ENCODE results near the gene RSU1.
"Not testable (repeated sequence)": the region's sequence is repeated elsewhere in the genome, so short reads cannot be mapped to it uniquely, and the experiment has no call there.

The RSU1 gene

DNA sequence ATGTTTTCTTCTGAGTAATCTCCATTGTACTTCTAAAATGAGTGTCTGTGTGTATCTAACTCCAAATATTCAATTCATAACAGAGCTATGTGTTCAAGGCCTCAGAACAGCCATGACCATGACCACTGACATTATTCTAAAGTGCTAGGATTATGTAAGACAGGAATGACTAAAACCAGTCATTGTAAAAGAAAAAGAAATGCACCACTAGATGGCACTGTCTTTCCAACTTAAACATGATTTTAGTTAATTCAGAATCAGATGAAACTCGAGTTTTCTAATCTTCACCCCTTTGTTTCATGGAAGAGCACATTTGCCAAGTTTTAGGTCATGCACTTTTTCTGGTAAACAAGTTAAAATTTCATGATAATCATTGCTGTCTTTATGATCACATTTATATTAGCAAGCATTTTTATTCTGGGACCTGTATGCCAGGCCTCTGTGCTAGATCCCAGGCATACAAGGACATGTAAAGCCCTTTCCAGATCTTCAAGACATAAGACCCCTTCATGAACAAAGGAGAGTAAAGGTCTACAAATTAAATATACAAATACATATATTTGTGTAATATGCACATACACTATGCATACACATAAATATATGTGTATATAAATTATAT, 26.1 kb upstream of the RSU1 start:
- no peaks in the 10 kb centered on the region for H3K9me3 Mint-ChIP-seq (ENCODE audit: low read depth)
- no peak overlapping the region for H3K27ac Mint-ChIP-seq
- peaks cover 3% of the 10 kb centered on the region for H3K4me1 Mint-ChIP-seq (ENCODE audit: low read depth)
- peaks cover 3% of the 10 kb centered on the region for H3K36me3 Mint-ChIP-seq
- no peak overlapping the region for H3K4me3 Mint-ChIP-seq
- H3K27me3 Mint-ChIP-seq = no peaks in the 10 kb centered on the region

- H3K27ac Mint-ChIP-seq = no peak overlapping the region
- no peaks in the 10 kb centered on the region for H3K9me3 Mint-ChIP-seq (ENCODE audit: low read depth)
- peak overlapping the region; percentile 73 for H3K4me3 Mint-ChIP-seq
- no peaks in the 10 kb centered on the region for H3K27me3 Mint-ChIP-seq
- H3K4me1 Mint-ChIP-seq (ENCODE audit: low read depth) = peaks cover 15% of the 10 kb centered on the region
- H3K36me3 Mint-ChIP-seq = peaks cover 3% of the 10 kb centered on the region
Measured at GRCh38 chr10:16835228-16835627, 18.0 kb upstream of the RSU1 start.

DNA sequence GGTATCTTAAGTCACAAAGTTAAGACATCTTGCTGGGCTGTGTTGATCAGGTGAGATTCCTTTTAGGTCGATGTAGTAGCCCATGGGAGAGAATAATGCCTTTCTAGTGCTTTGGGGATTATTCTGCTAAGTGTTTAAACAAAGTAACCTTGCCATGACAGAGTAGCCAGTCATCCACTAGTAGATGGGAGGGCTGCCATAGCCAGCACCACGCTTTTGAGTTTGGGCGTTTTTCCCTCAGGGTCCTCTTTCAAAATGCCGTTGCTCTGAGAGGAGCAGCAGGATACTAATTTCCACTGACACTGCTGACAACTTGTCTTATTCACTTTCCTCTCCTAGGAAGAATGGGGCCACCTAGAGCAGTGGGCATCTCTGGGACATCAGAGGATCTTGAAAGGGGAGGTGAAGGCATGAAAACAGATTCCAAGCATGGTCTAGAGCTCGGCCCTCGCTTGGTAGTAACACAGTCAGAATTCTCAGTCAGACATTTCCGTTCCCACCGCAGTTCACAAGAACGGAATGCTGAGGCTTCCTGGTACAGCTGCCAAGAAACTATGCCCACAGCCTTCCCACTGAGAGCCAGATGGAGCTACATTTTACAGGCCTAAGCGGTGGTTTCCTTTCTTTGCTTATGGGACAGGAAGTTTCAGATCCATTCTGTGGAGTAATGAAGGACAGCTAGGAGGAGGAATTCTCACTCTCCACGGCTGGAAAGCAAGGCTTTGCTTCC, 15.3 kb upstream of the RSU1 start:
- no peak overlapping the region for H3K27ac Mint-ChIP-seq
- H3K36me3 Mint-ChIP-seq = peaks cover 3% of the 10 kb centered on the region
- H3K27me3 Mint-ChIP-seq = no peaks in the 10 kb centered on the region
- H3K9me3 Mint-ChIP-seq (ENCODE audit: low read depth) = no peaks in the 10 kb centered on the region
- peaks cover 22% of the 10 kb centered on the region for H3K4me1 Mint-ChIP-seq (ENCODE audit: low read depth)
- H3K4me3 Mint-ChIP-seq = no peak overlapping the region

GRCh38 chr10:16828701-16829175, 11.5 kb upstream of the RSU1 start:
- H3K4me3 Mint-ChIP-seq = no peak overlapping the region
- H3K9me3 Mint-ChIP-seq (ENCODE audit: low read depth) = no peaks in the 10 kb centered on the region
- H3K27me3 Mint-ChIP-seq = no peaks in the 10 kb centered on the region
- H3K27ac Mint-ChIP-seq = no peak overlapping the region
- peaks cover 9% of the 10 kb centered on the region for H3K4me1 Mint-ChIP-seq (ENCODE audit: low read depth)
- peaks cover 3% of the 10 kb centered on the region for H3K36me3 Mint-ChIP-seq

DNA sequence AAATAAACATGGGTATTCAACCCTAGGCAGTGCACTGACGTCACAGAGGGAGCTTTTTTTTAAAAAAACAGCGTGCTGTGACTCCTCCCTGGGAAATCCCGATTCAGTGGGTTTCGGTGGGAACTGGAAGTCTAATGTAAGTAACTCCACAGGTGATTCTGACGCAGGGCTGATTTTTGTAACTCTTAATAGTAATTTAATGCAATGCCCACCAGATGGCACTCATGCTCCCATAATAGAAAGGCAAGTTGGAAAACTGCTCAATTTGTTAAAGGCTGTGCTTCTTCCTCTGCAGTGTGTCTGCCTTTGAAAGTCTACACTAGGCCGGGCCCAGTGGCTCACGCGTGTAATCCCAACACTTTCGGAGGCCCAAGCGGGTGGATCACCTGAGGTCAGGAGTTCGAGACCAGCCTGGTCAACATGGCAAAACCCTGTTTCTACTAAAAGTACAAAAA, 10.9 kb upstream of the RSU1 start:
- Mint-ChIP-seq H3K36me3 (peaks cover 4% of the 10 kb centered on the region), H3K27ac (no peak overlapping the region), H3K4me1 (ENCODE audit: low read depth) (peaks cover 7% of the 10 kb centered on the region), H3K9me3 (ENCODE audit: low read depth) (no peaks in the 10 kb centered on the region), H3K4me3 (no peak overlapping the region), H3K27me3 (no peaks in the 10 kb centered on the region)

- H3K36me3 Mint-ChIP-seq; H3K27me3 Mint-ChIP-seq; H3K4me3 Mint-ChIP-seq; H3K9me3 Mint-ChIP-seq (ENCODE audit: low read depth); H3K4me1 Mint-ChIP-seq (ENCODE audit: low read depth); H3K27ac Mint-ChIP-seq: not testable (repeated sequence)
Measured at GRCh38 chr10:16827474-16827873, 10.2 kb upstream of the RSU1 start.

DNA sequence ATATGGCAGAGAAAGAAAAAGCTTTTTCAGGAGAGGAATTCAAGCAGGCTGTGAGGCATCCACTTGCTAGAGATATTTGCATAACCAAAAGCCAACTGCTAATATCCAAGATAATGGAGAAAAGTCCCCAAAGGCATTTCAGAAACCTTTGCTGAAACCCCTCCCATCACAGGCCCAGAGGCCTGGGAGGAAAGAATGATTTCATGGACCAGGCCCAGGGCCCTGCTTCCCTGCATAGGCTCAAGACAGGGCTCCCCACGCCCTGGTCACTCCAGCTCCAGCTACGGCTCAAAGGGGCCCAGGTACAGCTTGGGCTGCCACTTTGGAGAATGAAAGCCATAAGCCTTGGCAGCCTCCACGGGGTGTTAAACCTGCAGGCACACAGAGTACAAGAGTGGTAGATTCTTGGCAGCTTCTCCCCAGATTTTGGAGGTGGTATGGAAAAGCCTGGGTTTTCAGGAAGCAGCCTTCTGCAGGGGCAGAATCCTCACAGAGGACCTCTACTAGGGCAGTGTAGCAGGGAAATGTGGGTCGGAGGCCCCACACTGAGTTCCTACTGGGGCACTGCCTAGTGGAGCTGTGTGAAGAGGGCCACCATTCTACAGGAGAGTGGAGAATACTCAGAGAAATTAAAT, 5.6 kb upstream of the RSU1 start:
- no peaks in the 10 kb centered on the region for H3K9me3 Mint-ChIP-seq (ENCODE audit: low read depth)
- no peaks in the 10 kb centered on the region for H3K27me3 Mint-ChIP-seq
- no peak overlapping the region for H3K4me3 Mint-ChIP-seq
- H3K4me1 Mint-ChIP-seq (ENCODE audit: low read depth) = peaks cover 10% of the 10 kb centered on the region
- peaks cover 17% of the 10 kb centered on the region for H3K36me3 Mint-ChIP-seq
- no peak overlapping the region for H3K27ac Mint-ChIP-seq

GRCh38 chr10:16822027-16822426, 4.8 kb upstream of the RSU1 start:
- no peaks in the 10 kb centered on the region for H3K9me3 Mint-ChIP-seq (ENCODE audit: low read depth)
- peaks cover 11% of the 10 kb centered on the region for H3K4me1 Mint-ChIP-seq (ENCODE audit: low read depth)
- H3K36me3 Mint-ChIP-seq = peaks cover 17% of the 10 kb centered on the region
- H3K27me3 Mint-ChIP-seq = no peaks in the 10 kb centered on the region
- no peak overlapping the region for H3K27ac Mint-ChIP-seq
- no peak overlapping the region for H3K4me3 Mint-ChIP-seq

GRCh38 chr10:16820421-16820820, 3.2 kb upstream of the RSU1 start:
- Mint-ChIP-seq H3K4me3 (no peak overlapping the region), H3K4me1 (ENCODE audit: low read depth) (peaks cover 22% of the 10 kb centered on the region)

GRCh38 chr10:16820018-16820417, 2.8 kb upstream of the RSU1 start:
- H3K27me3 Mint-ChIP-seq = no peaks in the 10 kb centered on the region
- peaks cover 26% of the 10 kb centered on the region for H3K4me1 Mint-ChIP-seq (ENCODE audit: low read depth)
- H3K4me3 Mint-ChIP-seq = no peak overlapping the region
- H3K9me3 Mint-ChIP-seq (ENCODE audit: low read depth) = no peaks in the 10 kb centered on the region
- H3K36me3 Mint-ChIP-seq = peaks cover 19% of the 10 kb centered on the region
- H3K27ac Mint-ChIP-seq = no peak overlapping the region

More at GRCh38 chr10:16820421-16820820, 3.2 kb upstream of the RSU1 start:
- no peak overlapping the region for H3K27ac Mint-ChIP-seq
- H3K27me3 Mint-ChIP-seq = no peaks in the 10 kb centered on the region
- H3K36me3 Mint-ChIP-seq = peaks cover 17% of the 10 kb centered on the region
- H3K9me3 Mint-ChIP-seq (ENCODE audit: low read depth) = no peaks in the 10 kb centered on the region

GRCh38 chr10:16819436-16819835, 2.2 kb upstream of the RSU1 start:
- Mint-ChIP-seq H3K4me3 (peak overlapping the region; percentile 49), H3K27ac (no peak overlapping the region), H3K9me3 (ENCODE audit: low read depth) (no peaks in the 10 kb centered on the region), H3K36me3 (peaks cover 19% of the 10 kb centered on the region), H3K27me3 (no peaks in the 10 kb centered on the region), H3K4me1 (ENCODE audit: low read depth) (peaks cover 31% of the 10 kb centered on the region)

DNA sequence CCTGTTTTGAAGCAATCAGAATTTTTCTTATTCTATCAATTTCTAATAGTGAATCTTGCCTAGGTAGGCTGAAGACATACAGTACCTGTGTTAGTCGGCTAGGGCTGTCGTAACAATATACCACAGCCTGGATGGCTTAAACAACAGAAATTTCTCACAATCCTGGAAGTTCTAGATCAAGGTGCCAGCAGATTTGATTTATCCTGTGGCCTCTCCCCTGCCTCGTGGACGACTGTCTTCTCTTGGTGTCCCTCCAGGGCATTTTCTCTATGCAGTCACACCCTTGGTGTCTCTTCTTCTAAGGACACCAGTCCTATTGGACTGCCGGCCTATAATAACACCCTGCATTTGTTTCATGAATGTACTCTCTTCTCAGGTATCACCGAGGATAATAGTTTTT, 1.8 kb upstream of the RSU1 start:
- no peaks in the 10 kb centered on the region for H3K27me3 Mint-ChIP-seq
- H3K9me3 Mint-ChIP-seq (ENCODE audit: low read depth) = no peaks in the 10 kb centered on the region
- peaks cover 19% of the 10 kb centered on the region for H3K36me3 Mint-ChIP-seq
- H3K4me1 Mint-ChIP-seq (ENCODE audit: low read depth) = peaks cover 32% of the 10 kb centered on the region
- H3K4me3 Mint-ChIP-seq = peak overlapping the region; percentile 95
- H3K27ac Mint-ChIP-seq = no peak overlapping the region

DNA sequence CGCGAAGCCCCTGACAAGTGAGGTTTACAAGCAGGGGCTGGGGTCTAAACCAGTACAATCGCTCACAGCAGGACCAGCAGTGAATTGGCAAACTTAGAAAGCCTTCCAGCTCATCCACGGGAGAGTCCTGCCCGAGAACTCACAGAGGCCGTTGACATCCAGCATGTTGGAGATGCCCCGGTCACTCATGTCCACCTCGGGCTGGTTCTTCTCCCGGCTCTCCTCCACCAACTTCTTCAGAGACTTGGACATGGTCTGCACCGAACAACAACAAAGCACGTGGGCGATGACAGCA, 447 bp downstream of the RSU1 start:
- Mint-ChIP-seq H3K27me3 (no peaks in the 10 kb centered on the region), H3K9me3 (ENCODE audit: low read depth) (no peaks in the 10 kb centered on the region), H3K27ac (peak overlapping the region; percentile 96), H3K4me1 (ENCODE audit: low read depth) (peaks cover 44% of the 10 kb centered on the region), H3K4me3 (peak overlapping the region; percentile 95), H3K36me3 (peaks cover 9% of the 10 kb centered on the region)

DNA sequence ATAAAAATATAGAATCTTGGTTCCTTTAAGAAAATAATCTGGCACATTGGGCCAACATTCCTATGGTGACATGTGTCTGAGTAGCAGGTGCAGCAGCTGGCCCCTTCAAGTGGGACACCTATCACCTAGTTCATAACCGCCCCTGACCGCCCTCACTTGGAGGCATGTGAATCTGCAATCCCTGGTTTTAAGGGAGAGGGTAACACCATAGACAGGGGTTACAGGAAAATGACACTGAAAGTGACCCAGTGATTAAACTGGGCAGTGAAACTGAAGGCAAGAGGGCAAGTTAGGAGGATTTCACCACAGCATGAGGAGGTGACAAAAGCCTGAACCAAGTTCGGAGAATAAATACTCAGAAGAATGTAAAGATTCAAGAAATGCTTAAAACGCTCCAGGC, 1.1 kb downstream of the RSU1 start:
- Mint-ChIP-seq H3K36me3 (peaks cover 8% of the 10 kb centered on the region), H3K4me3 (peak overlapping the region; percentile 95), H3K9me3 (ENCODE audit: low read depth) (no peaks in the 10 kb centered on the region), H3K4me1 (ENCODE audit: low read depth) (peaks cover 48% of the 10 kb centered on the region), H3K27ac (peak overlapping the region; percentile 64), H3K27me3 (no peaks in the 10 kb centered on the region)

- peaks cover 56% of the 10 kb centered on the region for H3K4me1 Mint-ChIP-seq (ENCODE audit: low read depth)
- H3K27me3 Mint-ChIP-seq = no peaks in the 10 kb centered on the region
- H3K4me3 Mint-ChIP-seq = peak overlapping the region; percentile 20
Measured at GRCh38 chr10:16814012-16814411, 3.2 kb downstream of the RSU1 start.

More at GRCh38 chr10:16814012-16814411, 3.2 kb downstream of the RSU1 start:
- Mint-ChIP-seq H3K27ac (no peak overlapping the region), H3K9me3 (ENCODE audit: low read depth) (no peaks in the 10 kb centered on the region), H3K36me3 (peaks cover 8% of the 10 kb centered on the region)

Measured in activated naive CD8-positive, alpha-beta T cell (primary cell).